Measurements from ENCODE around the gene GABBR1. TPM values are rescaled to one million over a fixed set of nuclear protein-coding genes. Genes with fewer than 3 reads are reported as not detected.

Gene GABBR1
- total and polyA plus RNA-seq, 2 donors from 2014 or later: 12.7 to 46.7 TPM

DNA sequence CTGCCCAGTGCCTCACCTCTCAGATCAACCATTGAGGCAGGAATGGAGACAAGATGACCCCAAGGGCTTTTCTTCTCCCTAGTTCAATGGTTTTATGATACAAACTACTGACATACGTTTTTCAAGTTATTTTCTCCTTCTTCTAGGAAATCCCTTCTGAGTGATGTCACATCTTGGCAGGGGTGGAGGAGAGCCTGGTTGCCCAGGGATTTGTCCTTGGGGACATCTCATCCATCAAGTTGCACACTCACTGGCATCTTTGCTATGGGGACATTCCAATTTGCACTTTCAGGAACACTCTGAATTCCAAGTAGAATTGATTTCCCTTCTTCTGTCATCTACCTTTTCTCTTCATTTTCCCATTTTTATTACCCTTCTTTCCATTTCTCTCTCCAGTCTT is 38.0 kb upstream of the GABBR1 start:
- intact Hi-C loops (cut with DNase I): no loop called here
- DNase-seq (no peak), FAIRE-seq (no peak)
- Histone ChIP-seq H3K27me3 (ENCODE audit: control insufficient read depth, insufficient read depth, low read length) (no peaks in the 10 kb centered on the region), H3K27ac (ENCODE audit: low read depth in 2 of 2, low read length in 2 of 2) (no peak overlapping the region), H3K36me3 (ENCODE audit: control insufficient read depth in 2 of 3, insufficient read depth in 3 of 3, low read length in 3 of 3) (no peaks in the 10 kb centered on the region), H3K4me1 (ENCODE audit: control insufficient read depth in 2 of 3, insufficient read depth in 2 of 3, low read depth in 1 of 3, low read length in 3 of 3) (no peaks in the 10 kb centered on the region), H3K4me3 (ENCODE audit: low read length in 3 of 3) (no peak overlapping the region), H3K9me3 (ENCODE audit: control insufficient read depth in 2 of 3, insufficient read depth in 1 of 3, low read length in 3 of 3) (no peaks in the 10 kb centered on the region), H3K9ac (ENCODE audit: low read length in 3 of 3) (no peak overlapping the region)
- TF ChIP-seq, protein P1, sequence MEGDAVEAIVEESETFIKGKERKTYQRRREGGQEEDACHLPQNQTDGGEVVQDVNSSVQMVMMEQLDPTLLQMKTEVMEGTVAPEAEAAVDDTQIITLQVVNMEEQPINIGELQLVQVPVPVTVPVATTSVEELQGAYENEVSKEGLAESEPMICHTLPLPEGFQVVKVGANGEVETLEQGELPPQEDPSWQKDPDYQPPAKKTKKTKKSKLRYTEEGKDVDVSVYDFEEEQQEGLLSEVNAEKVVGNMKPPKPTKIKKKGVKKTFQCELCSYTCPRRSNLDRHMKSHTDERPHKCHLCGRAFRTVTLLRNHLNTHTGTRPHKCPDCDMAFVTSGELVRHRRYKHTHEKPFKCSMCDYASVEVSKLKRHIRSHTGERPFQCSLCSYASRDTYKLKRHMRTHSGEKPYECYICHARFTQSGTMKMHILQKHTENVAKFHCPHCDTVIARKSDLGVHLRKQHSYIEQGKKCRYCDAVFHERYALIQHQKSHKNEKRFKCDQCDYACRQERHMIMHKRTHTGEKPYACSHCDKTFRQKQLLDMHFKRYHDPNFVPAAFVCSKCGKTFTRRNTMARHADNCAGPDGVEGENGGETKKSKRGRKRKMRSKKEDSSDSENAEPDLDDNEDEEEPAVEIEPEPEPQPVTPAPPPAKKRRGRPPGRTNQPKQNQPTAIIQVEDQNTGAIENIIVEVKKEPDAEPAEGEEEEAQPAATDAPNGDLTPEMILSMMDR (IDR thresholded peaks at IDR 0.05; ENCODE audit: borderline replicate concordance, extremely low read depth, insufficient read depth): no peak

DNA sequence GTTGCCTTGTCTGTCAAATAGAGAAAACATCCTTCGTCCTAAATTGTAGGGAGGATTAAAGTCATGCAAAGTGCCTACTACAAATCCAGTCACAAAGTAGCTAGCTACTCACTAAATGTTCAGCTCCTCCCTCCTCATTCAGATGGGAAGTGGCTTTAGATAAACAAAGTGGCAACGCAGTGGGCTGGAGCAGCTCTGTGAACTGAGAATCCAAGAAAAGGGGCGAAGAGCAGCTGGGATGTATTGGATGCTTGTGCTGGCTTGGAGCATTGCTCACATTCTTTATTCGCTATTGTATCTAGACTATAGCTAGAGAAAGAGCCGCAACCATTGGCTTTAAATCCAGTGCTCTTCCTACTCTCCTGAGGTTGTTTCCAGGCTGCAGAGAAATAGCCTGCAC is 34.2 kb upstream of the GABBR1 start:
- Histone ChIP-seq H3K4me3 (ENCODE audit: low read length in 3 of 3) (no peak overlapping the region), H3K9me3 (ENCODE audit: control insufficient read depth in 2 of 3, insufficient read depth in 1 of 3, low read length in 3 of 3) (no peaks in the 10 kb centered on the region), H3K4me1 (ENCODE audit: control insufficient read depth in 2 of 3, insufficient read depth in 2 of 3, low read depth in 1 of 3, low read length in 3 of 3) (no peaks in the 10 kb centered on the region), H3K27ac (ENCODE audit: low read depth in 2 of 2, low read length in 2 of 2) (no peak overlapping the region), H3K36me3 (ENCODE audit: control insufficient read depth in 2 of 3, insufficient read depth in 3 of 3, low read length in 3 of 3) (no peaks in the 10 kb centered on the region), H3K9ac (ENCODE audit: low read length in 3 of 3) (no peak overlapping the region), H3K27me3 (ENCODE audit: control insufficient read depth, insufficient read depth, low read length) (no peaks in the 10 kb centered on the region)
- intact Hi-C loops (cut with DNase I): no loop called here
- FAIRE-seq (no peak), DNase-seq (no peak)
- TF ChIP-seq, protein P1 (IDR thresholded peaks at IDR 0.05; ENCODE audit: borderline replicate concordance, extremely low read depth, insufficient read depth): no peak

DNA sequence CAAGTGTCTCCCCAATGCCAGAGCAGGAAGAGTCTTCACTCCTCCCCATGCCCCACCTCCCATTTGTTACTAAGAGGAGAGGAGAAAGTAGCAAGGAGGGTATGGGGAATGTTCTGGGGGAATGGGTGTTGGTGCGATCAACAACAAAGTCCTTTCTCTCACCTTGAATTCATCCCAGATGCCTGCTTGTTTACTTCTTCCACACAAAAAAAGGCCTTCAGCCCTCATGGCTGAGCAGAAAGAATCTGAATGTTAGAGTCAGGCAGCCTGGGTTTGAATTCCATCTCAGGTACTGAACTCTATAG is 33.8 kb upstream of the GABBR1 start:
- TF ChIP-seq, protein P1 (IDR thresholded peaks at IDR 0.05; ENCODE audit: borderline replicate concordance, extremely low read depth, insufficient read depth): no peak
- no peaks in the 10 kb centered on the region for H3K36me3 ChIP-seq (ENCODE audit: control insufficient read depth in 2 of 3, insufficient read depth in 3 of 3, low read length in 3 of 3)
- H3K4me3 ChIP-seq (ENCODE audit: low read length in 3 of 3): no peak overlapping the region
- H3K27me3 ChIP-seq (ENCODE audit: control insufficient read depth, insufficient read depth, low read length): no peaks in the 10 kb centered on the region
- no peak overlapping the region for H3K27ac ChIP-seq (ENCODE audit: low read depth in 2 of 2, low read length in 2 of 2)
- no peak overlapping the region for H3K9ac ChIP-seq (ENCODE audit: low read length in 3 of 3)
- H3K9me3 ChIP-seq (ENCODE audit: control insufficient read depth in 2 of 3, insufficient read depth in 1 of 3, low read length in 3 of 3): no peaks in the 10 kb centered on the region
- intact Hi-C loops (cut with DNase I): no loop called here
- no peak for FAIRE-seq
- no peaks in the 10 kb centered on the region for H3K4me1 ChIP-seq (ENCODE audit: control insufficient read depth in 2 of 3, insufficient read depth in 2 of 3, low read depth in 1 of 3, low read length in 3 of 3)
- no peak for DNase-seq

Data from kidney (tissue), 14 donors.